ENCODE data around the gene WSB2.
"Not testable (repeated sequence)": the region's sequence is repeated elsewhere in the genome, so short reads cannot be mapped to it uniquely, and the experiment has no call there.

WSB2 gene

DNA sequence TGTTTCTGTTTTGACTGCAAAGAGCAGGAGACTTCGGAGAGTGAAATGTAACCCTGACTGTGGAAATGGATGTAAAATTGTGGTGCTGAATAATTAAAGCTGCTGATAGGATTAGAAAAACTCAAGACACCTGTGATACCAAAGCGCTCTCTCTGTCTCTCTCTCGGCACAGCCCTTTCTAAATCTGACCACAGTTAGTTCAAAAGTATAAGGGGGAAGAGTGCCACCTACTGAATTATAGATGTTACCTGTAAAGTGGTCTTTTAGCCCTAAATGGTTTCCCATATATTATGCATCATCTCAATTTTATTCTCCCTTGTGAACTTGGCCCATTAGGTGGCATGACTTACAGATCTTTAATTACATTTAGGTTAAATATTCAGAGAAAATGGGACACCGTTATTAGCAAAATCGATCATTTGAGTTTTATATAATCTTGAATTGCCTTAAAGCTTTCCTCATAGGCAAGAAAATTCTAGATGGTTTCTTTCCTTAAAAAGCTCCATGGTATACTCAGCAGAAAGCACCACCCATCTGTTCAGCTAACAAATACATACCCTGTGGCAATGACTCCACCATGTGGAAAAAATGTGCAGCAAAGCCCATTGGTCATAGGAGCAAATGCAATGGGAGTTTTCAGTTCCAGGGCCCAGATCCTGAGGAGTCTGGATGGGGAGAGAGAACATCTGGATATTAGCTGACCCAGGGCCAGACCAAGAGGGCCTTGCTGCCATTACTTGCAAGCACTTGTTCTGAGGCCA lies 26.4 kb downstream of the WSB2 start:
- DNase-seq: no peak

DNA sequence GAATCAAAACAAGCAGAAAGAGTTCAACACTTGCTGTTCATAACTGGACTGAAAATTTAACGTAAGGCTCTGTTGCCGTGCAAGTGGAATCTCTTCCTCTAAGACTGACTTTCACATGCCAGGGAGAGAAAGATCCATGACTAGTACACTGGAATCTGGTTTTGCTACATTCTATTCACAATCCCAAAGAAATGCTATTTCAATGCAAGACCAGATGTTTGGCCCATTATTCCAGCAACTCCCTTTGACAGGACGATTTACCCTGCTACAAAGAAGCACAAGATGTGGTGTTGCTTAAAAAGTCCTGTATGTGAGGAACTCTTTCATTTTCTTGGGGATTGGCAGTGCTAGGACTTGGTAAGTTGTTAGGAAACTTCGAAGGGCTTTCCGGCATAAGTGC lies 27.1 kb downstream of the WSB2 start:
- DNase-seq: no peak

DNA sequence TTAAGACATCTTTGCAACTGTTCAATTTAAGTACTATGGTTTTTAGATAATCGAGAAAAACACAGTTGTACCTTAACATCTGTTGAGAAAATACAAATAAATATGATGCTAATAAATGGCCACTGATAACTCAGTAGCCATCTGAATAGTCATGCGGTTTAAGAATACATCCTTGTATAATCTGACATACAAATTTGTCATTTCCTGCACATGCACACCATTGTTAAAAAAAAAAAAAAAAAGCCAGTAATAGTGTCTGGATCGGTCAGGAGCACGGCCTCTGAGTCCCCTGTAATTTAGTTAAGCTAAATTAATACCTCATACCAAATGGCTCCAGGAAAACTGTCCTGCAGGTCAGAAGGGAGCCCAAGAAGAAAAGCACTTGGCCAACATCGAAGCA lies 27.7 kb downstream of the WSB2 start:
- no peak for DNase-seq

DNA sequence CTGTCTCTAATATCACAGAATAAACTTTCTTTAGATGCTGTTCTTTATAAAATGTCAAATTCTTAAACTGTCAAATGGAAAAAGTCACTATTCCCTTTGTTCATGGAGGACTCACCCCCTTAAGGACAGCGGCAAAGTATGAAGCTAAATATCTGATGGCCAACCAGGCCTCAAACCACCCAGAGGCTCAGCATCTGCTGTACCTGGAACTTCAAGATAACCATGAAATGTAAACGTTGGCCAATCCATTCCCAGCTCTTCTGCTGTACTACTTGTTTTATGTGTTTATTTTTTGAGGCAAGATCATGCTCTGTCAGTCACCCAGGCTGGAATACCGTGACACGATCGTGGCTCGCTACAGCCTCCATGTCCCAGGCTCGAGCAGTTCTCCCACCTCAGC lies 28.8 kb downstream of the WSB2 start:
- no peak for DNase-seq

DNA sequence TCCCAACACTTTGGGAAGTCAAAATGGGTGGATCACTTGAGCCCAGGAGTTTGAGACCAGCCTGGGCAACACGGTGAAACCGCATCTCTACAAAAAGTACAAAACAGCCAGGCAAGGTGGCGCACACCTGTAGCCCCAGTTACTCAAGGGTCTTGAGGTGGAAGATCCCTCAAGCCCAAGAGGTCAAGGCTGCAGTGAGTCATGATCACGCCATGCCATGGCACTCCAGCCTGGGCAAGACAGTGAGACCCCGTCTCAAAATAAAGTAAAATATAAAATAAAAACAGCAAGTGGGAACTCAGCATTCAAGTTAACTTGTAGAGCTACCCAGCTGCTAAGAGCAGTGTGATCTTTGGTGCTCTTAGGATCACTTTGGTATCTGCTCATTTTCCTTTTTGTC lies 31.8 kb downstream of the WSB2 start:
- no peak for DNase-seq

DNA sequence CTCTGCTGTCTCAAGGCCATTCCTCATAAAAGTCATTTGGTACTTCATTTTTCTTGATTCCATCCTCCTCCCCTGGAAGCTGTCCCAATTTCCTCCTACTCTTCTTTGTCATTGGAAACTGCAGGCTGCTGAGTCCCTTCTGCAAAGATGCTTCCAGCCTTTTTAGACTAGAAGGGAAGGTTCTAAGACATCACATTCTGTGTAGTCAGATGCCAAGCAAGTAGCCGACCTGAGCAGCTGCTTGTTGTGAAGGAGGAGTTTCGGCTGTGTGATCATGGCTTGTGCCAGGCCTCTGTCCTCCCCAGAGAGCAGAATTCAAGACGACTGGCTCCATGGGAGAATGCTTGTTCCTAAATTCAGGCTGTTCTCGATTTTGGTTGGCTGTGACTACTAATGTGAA lies 35.8 kb downstream of the WSB2 start:
- DNase-seq: no peak

DNA sequence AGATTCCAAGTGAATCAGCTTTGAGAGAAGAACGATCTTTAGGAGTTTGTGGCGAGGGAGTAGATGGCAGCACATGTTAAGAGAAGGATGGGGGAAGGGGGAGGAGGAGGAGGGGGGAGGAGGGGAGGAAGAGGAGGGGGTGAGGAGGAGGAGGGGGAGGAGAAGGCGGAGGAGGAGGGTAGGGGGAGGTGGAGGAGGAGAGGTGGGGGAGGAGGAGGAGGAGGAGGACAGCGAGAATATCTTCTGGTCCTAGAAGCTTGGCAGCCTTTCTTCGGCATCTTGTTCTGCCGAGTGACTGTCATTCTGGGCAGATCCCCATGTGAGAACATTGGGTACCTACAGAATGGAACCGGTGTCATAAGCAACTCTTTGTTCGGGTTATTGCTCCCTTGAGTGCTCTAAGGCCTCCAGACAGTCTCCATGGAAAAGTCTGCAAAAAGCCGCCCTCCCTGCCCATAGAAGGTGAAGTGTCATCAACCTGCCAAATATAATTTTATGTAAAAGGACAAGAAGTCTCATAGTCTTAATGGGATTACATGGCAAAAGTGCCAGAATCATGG lies 37.6 kb downstream of the WSB2 start:
- no peak for DNase-seq

DNA sequence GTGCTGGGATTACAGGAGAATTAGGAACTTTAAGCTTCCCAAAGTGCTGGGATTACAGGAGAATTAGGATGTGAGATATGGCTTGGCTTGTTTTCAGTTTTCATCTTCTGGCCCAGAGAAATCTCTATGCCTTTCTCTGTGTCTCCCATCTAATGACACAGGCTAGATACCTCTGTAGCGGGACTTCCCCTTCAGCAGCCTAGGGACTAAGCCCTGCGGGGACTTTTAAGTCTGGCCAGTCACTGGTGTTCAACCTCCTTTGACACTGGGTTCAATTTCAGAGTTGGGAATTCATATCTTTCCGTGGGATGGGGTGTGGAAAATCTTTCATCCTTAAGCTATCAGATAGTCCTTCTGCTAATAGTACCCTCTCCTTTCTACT lies 38.3 kb downstream of the WSB2 start:
- DNase-seq: no peak

DNA sequence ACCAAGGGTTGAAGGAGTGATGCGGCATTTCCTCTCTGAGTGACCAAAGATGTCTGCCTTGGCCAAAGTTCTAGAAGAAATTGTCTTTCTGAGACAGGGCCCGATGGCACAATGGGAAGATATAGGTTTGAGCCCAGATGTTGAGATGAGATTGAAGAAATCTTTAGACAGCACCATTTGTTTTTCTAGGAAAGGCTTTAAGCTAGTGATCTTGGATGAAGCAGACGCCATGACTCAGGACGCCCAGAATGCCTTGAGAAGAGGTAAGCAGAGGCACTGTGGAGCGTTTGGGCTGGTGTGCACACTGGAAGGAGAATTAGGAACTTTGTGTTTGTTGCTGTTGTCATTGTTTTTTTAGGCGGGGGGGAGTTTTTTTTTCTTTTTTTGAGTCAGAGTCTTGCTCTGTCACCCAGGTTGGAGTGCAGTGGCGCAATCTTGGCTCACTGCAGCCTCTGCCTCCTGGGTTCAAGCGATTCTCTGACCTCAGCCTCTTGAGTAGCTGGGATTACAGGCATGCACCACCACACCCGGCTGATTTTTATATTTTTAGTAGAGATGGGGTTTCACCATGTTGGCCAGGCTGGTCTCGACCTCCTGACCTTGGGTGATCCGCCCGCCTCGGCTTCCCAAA lies 38.8 kb downstream of the WSB2 start:
- DNase-seq: not testable (repeated sequence)

DNA sequence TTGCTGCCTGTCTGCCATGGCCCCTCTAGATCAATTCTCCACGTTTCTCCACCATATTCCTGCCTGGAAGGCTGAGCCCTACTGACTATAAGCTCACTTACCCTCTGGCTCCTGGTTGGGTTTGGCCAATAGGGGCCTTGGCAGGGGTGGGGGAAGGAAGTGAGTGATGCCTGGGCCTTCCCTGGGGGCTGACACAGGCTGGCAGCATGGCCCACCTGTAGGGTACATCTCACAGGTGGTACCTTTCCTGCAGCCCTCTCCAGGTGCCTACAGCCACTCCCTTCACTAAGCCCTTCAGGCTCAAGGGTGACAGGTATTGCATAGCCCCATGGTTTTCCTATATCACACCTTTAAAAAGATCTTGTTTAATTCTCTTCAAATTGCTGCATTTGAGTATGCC lies 40.9 kb downstream of the WSB2 start:
- no peak for DNase-seq

DNA sequence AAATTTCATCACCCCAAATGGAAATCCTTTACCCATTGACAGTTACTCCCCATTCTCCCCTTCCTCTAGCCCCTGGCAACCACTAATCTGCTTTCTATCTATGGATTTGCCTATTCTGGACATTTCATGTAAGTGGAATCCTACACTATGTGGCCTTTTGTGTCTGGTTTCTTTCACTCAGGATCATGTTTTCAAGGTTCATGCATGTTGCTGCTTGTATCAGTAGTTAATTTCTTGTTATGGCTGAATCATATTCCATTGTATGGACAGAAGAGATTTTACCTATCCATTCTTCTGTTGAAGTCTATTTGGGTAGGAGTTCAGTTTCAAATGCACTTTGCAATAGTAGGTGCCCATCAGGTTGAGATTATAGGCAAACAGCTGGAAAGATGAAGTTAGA lies 43.1 kb downstream of the WSB2 start:
- no peak for DNase-seq

DNA sequence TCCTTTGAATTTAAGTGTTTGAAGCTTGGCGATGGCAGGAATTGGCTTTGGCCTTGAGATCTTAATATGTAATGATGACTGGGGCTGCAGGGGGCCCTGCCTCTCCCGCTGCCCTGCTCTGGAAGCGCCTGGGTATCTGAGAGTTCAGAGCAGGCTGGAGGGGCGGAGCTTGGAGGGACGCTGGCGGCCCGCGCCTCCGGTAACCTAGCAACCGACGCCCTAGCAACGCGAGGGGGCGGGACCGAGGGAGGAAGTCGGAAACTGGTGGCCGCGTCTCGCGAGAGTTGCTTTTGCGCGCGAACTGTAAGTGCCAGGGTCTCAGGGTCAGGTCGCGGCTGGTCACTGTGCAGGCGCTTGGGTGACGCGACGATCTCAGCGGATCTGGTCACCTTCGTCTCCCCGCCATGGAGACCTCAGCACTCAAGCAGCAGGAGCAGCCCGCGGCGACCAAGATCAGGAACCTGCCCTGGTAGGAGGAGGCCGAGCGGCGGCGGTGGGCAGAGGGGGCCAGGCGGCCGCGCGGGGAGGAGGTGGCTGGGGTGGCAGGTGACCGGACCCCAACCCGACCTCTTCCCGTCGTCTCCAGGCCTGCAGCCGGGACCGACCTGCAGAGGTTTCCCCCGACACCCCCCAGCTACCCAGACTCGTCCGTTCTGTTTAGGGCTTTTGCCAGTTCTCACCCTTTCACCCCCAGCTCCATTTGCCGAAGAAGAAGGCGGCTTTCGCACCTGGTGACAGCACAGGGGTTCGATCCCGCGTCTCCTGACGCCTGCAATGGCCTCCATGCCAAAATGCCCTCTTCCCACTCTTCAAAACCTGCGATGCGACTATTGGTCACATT lies 44.3 kb downstream of the WSB2 start, which contains the start of gene RFC5:
Gene RFC5, plus strand, starts transcription at position 280 of the 841 bp plus-strand sequence. Its CDS starts 125 bp downstream, at position 405.
- DNase-seq: peak; percentile 96

DNA sequence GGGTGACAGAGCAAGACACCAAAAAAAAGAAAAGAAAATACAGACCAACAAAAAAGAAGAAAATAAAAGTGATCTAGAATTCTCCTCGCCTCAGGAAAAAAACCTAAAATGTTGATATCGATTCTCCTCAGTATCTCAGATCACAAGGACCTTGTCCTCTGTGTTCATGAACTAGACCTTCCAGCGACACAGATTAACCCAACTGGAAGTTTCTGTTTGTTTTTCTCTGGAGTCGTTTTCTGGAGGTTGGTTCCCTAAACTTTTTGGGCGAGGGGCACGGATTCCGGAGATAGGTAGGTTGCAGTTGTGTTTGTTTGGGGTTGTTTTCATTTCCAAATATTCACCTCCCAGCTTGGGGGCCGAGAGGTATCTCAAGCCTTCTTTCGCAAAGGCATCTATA lies 45.0 kb downstream of the WSB2 start:
- no peak for DNase-seq

DNA sequence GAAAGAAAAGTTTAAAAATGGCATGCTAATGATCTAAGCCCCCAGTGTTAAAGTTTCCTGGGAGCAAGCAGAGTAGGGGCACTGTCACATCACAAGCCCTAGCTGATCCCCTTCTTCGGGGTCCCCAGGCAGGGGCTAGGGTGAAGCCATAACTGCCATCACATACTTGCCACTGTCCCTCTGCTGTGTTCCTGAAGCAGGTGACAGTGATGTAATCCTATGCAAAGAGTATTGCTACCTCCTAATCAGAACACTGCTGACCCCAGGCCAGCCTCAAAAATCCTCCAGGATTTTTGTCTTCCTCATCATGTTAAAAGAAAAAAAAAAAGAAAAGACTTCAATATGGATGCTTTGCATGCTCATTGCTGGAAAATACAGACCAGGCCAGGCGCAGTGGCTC lies 45.7 kb downstream of the WSB2 start:
- DNase-seq: no peak

DNA sequence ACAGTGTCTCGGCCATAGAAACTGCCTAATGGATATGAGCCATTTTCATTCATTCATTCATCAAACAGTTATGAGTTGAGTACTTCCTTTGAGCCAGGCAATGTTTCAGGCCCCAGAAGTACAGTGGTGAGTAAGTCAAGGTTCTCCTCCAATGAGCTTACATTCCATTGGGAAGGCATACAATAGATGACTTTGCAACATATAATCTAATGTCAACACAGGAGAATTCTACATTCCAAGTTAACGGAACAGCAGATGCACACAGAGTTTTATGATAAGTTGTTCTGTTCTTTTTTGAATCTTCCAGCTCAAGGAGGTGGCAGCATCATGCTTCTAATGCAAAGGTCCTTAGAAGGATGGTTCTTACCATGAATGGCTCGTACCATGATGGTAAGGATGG lies 47.7 kb downstream of the WSB2 start:
- no peak for DNase-seq

DNA sequence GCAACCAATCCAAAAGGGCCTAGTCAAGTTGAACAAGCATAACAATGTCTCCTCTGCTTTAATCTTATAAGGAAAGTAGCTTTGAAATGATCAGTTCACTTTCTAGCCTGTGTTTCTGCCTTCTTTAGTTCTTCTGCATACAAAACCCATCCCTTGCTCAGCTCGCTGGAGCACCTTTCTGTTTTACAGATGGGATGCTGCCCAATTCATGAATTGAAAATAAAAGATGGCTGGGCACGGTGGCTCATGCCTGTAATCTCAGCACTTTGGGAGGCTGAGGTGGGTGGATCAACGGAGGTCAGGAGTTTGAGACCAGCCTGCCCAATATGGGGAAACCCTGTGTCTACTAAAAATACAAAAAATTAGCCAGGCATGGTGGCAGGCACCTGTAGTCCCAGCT lies 49.0 kb downstream of the WSB2 start:
- no peak for DNase-seq

DNA sequence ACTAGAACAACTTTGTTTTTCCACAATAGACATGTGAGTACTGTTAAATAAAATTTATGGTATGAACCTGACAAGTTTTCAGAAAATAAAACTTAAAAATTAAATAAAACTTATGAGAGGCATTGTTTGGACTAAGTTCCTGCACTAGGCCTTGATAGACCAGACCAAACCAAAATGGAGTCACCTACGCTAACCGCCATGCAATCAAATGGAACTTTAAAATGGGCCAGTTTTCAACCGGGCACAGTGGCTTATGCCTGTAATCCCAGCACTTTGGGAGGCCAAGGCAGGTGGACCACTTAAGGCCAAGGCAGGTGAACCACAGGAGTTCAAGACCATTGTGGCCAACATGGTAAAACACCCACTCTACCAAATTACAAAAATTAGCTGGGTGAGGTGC lies 49.6 kb downstream of the WSB2 start:
- DNase-seq: no peak

DNA sequence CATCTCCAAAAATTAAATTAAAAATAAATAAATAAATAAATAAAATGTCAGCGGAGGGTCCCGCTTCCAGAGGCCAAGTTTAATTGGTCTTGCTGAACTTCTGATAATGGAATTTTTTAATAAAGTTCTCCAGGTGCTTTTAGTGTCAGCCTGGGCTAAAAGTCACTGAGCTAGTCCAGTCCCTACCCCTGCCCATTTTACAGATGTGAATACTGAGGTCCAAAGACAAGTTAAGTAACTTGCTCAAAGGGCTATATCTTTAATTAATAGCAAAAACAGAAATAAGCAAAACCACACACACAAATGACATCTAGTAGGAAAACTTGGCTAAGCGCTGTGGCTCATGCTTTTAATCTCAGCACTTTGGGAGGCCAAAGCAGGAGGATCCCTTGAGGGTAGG lies 50.1 kb downstream of the WSB2 start:
- no peak for DNase-seq

DNA sequence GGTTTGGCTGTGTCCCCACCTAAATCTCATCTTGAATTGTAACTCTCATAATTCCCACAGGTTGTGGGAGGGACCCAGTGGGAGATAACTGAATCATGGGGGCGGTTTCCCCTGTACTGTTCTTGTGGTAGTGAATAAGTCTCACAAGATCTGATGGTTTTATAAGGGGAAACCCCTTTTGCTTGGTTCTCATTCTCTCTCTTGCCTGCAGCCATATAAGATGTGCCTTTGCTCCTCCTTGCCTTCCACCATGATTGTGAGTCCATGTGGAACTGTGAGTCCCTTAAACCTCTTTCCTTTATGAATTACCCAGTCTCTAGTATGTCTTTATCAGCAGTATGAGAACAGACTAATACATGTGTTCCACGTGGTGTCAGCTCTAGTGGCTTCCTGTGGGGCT lies 61.2 kb downstream of the WSB2 start:
- DNase-seq: not testable (repeated sequence)

DNA sequence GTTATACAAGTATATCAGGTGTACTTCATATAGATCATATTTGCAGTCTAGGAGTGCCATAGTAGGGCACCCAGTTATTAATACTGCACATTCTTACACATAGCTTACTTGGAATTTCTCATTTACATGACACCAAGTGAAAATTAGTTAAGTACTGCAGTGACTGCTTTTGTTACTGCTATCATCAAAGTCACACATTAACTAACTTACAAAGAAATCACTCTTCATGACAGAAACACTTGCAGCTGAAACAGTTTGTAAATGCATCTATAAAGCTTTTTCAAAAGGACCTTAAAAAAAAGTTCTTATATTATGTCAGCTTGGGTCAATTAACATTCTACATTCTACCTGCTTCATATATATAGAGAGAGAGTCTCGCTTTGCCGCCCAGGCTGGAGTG lies 62.3 kb downstream of the WSB2 start:
- no peak for DNase-seq

DNA sequence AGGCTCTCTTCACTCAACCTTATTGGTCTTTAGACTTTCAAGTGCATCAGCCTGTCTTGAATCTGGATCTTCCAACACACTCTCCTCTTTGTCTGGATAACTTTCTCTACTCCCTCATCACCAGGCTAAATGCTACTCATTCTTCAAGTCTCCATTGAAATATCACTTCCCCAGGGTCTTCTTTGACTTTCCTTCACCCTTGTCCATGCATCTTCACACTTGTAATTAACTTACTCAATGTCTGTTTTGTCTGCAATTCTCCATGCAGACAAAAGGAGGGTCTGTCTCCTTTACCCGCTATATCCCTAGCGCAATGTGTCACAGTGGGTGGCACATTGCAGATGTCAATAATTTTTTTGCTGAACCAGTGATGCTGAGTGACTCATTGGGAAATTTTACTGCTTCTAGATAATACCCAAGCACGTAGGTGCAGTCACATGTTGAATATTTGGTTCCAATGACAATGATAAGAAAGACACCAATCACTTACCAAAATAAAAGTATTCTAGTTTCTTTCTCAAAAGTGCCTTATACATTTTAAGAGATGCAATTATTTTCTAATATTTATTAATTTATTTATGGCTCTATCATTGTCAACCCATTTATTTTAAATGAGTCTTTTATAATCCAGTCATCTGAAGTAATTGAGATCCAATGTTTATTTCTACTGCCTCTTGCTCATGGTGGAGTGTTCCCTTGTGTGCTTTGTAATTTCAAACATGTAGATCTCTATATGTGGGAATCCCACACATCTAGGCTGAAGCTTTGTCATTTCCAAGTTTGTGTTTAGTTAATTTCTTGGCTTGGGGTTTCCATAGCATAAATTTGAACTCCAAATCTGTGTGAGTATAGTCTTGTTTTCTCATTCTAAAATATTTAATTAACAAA lies 66.2 kb downstream of the WSB2 start:
- DNase-seq: no peak

DNA sequence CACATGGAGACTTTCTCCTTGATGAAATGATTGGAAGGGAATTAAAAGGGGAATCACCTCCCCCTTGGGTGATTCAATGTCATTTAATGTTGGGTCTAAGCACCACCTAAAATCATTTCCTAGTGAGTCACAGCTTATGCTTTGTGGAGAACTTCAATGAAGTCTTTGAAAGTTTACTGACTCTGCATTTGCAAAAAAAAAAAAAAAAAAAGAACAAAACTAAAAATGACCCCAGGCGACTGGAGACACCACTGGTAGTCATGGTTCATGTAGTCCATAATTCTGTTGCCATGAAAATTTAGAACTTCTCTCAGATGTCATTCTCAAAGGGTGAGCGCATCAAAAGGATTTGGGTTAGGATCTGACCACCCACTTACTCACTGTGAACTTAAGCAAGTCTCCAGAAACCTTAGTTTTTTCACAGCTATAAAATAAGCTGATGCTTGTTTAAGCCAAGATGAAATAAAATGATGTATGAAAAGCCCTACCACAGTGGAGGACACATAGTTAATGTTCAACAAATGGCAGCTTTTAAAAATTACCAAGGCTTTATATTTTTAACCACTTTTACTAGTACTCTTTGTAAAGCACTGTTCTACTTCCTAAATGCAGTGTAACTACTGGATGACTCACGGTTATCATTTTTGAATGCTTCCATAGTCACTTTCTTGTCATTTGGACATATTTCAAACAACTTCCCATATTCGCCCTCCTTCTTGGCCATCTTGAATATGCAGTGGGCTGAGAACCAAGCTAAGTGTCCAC lies 74.1 kb downstream of the WSB2 start:
- no peak for DNase-seq

Data from KG1 (cell line).